GM15510 (cell line): ENCODE measurements around the gene SPP2.

Source experiments
- POLR2A ChIP-seq: IDR thresholded peaks from 3 replicates; pipeline ENCODE4 v1.6.1; 2011; ENCODE audit warnings: borderline replicate concordance; ENCODE audit not compliant: insufficient read length; ENCODE audit errors: extremely low read depth

The SPP2 gene

DNA sequence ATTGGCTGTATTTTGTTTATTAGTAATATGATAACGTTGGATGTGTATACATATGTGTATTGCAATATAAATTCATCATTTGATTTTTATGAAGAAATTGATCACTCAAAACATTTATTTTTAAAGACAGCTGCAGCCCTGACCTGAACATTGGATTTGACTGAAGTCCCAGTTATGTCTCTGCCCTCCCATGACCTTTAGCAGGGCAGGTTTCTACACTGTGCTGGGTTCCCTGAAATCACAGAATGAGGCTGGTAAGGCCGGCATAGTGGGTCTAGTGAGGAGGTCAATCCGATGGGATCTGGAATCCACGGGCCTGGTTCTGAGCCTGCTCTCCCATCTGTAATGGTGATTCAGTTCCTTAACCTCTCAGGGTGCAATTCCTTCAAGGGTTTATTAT lies 22.0 kb downstream of the SPP2 start:
- no peak for TF ChIP-seq POLR2A

DNA sequence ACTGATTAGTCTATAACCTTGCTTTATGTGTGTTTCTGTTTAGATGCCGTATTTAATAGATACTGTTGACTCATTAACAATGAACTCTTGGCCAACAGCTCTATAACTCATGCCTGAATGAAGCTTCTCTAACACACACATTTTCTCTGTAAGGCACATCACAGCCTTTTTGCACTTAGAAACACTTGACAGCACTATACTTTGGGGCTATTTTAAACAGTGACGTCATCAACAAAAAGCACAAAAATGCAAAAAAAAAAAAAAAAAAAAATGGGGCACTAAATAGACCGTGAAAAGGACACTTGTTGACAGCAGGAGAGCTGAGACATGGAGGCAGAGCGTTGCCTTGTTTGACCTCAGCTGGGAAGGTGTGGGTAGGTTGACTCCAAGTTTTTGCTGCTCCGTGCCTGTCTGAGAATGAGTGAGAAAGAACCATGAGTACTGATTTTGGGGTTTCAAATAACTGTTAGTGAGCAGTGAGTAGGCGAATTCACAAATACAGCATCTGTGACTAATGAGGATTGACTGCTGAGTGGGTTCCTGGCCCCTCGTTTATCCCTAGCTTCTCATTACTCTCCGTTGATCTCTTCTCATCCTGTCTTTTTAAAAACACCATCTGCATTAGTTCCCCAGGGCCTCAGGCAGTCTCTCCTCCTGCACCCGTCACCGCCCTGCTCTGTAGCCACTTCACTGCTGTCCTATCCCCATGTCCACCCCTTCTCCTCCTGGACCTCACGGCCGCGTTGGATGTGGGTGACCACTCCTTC lies 24.4 kb downstream of the SPP2 start:
- no peak for TF ChIP-seq POLR2A

DNA sequence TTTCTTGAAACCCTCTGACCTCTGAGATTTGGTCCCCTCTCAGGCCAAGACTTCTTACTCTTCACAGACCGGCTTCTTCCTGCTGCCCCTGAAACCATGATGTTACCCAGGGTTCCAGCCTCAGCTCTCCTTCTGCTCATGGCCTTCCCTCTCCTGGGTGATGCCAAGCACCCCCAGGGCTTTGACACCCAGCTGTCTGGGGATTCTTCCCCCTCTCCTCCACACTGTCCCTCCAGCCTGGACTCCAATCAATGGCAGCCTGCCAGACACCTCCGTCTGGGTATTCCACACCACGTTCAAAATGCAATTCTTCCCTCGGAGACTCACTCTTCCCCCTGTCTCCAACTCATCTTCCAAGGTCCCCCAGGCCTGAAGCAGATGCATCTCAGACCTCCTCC lies 25.0 kb downstream of the SPP2 start:
- no peak for TF ChIP-seq POLR2A

DNA sequence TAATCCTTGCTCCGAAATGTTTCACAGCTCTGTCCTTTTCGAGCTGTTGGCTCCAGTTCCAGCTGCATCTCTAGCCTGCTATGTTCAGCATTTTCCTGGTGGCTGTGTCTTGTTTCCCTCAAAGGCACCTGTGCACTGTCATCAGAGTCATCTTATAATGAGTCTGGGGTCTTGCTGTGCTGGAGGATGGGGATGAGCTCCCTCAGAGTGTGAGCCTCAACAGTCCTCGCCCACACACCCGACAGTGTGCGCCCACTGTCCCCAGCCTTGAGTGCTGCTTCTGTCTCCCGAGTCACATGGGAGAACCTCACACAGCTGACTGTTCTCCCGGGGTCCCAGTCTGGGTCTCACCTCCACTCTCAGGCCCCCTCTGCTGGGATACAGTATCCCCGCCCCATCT lies 25.4 kb downstream of the SPP2 start:
- TF ChIP-seq POLR2A: no peak

DNA sequence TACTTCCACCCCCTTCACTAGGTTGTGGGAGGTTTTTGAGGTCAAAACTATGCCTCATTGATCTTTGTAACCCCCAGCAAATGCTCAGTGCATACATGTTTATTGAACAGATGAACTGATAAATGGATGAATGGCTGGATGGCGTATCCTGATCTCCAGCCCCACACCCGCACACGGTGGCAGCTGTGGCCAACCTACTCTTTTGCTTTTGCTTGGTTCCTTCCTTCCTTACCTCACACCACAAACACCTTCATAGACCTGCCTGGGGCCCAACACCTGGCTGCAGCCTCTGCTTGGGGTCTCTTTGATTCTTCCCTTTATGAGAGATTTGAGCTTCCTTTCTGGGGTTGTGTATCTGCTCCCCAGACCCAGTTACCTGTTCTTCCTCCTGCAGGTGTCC lies 25.9 kb downstream of the SPP2 start:
- no peak for TF ChIP-seq POLR2A

DNA sequence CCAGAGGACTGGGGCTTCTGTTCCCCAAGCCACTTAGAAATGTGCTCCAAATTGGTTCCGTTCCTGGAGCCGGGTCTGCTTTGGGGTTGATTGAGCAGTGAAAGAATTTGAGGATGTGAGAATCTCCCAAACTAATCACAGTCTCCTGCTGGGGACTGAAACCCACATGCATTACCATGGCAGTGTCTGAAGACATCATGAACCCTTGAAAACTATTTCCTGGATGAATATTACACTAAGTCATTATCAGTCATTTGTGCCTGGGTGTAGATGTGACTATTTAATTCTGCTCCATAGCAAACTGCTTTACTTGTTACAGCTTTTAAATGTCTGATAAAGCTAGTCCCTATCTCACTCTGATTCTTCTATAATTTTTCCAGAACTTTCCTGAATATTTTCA lies 27.6 kb downstream of the SPP2 start:
- TF ChIP-seq POLR2A: no peak

DNA sequence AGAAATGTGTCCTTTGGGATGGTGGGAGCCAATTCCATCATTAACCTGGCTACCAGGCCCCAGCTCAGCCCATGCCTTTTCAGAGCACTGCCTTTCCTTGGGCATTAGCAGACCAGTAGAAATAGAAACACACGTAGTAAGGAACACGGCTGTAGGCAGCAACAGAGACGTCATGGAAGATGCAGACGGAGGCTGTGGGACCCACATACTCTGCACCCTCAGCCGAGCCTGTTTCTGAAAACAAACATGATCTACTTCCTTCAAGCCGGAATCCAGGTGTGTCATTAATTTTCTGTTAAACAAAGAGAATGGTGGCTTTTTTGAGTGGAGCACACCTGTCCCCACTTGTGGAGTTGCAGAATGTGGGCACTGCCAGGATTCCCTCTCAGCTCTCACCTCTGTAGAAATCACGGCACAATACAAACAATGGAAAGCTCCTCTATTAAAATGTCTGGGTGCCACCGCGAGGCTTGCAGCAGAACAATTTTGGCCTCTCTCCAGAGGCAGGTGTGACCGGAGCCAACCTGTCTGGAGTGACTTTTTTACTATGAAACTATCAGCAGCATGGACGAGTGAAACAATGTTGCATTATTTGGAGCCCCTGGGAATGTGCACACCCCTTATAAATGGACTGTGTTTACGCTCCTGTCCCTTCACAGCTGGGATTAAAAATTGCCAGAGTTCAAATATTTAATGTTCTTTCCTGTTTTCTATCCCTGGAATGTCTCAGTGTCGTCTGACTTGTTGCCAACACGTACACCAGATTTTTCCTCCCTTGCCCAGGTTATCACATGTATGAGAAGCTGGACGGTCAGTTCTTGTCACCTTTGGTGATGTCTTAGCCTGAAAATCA lies 31.7 kb downstream of the SPP2 start:
- TF ChIP-seq POLR2A: no peak

DNA sequence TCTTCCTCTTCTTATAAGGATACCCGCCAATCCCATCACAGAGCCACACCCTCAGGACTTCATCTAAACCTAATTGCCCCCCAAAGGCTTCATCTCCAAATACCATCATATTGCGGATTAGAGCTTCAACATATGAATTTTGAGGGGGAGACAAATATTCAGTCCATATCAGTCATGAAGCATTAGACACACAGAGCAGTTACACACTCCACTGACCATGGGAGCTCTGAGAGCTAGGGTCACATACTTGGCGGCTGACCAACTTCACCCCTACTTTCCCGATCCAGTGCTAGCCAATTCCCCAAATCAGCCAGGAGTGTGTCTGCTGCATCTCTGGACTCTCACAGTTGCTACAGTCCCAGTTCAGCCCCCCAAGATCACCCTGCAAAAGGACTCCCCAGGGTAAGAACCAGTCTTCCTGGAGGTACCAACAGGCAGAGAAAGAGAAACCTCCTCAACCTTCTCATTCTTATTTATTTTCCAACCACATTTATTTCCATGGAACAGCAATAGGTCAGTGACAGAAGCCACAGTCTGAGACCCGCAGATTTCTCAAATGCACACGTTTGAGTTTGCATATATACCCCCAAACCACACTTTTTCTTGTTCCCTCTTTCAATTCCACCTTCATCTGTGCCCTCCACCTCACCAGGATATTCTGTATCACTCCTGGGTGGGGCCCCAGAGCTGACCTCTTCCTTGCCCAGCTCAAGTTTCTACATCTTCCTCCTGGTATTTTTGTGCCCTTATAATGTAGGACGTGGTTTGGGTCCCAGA lies 33.3 kb downstream of the SPP2 start:
- TF ChIP-seq POLR2A: no peak

DNA sequence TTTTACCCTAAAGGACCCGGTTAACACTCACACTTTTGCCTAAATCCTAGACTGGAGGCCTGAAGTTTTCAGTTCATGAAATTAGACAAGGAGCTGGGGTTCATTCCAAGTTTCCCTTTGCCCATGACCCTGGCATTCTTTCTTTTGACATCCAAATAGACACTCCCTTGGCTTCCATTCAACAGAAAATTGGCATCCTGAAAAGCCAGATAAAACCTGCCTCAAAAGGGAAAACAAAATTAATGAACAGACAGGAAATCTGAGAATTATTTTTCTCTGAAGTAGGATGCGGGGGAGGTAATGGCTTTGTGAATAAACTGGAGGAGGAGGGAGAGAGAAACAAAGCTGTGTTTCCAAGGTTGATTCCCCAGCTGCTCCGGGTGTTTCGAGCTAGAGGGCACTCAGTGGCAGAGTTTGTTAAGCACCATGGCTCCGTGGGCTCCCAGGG lies 41.0 kb downstream of the SPP2 start:
- TF ChIP-seq POLR2A: no peak

DNA sequence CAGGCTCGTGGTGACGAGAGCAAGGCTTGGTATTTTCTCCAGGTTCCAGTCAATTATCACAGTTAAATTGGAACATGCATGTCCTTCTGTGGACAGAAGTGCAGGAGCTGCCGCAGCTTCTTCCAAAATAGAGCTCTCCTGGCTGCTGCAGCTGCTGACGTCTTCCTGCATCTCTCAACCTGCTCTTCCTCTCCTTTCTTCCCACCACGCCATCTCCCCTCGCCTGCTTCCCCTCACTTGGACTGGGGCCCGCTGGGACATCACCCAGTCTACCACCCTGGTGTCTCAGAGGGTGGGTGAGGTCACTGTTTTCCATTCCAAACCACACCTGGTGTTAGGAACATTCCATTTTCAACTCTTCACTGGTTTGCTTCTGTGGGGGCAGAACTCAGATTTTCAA lies 41.4 kb downstream of the SPP2 start:
- no peak for TF ChIP-seq POLR2A

DNA sequence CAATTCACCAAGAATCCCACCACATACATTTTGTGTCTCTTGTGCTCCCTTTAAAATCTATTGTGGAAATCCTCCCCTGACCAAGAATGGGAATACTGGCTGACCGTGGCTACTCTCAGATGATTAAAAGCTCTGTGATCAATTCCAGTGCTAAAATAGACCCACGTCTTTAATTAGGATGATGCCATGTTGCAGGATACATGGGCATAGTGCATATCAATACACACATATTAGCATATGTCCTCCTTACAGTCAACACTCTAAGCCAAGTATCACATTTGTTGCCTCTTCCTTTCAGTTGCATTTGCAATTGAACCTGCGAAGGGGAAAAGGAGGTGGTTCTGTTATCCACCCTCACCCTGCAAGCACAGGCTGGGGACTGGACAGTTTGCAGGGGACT lies 41.8 kb downstream of the SPP2 start:
- no peak for TF ChIP-seq POLR2A

DNA sequence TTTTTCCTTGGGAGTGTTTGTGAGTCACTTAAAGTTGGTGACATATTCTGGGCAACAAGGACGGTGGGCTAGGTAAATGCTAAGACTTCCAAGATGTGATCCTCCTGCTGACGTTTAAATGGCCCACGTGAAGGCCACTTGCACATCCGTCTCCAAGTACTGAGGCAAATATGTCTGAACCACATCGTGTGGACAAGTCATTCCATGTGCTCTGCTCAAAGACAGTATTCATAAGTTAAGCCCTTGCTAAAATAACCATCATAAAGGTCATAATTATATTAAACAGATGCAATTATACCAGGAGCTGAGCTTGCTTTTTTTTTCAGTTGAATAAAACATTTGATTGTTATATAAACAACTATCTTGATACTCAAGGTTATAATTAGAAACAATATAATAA lies 44.8 kb downstream of the SPP2 start:
- no peak for TF ChIP-seq POLR2A

DNA sequence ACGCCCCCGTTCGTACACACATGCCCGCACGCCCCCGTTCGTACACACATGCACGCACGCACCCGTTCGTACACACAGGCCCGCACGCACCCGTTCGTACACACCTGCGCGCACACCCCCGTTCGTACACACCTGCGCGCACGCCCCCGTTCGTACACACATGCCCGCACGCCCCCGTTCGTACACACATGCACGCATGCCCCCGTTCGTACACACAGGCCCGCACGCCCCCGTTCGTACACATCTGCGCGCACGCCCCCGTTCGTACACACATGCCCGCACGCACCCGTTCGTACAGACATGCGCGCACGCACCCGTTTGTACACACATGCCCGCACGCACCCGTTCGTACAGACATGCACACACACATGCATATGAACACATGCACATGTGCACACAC lies 45.7 kb downstream of the SPP2 start:
- no peak for TF ChIP-seq POLR2A

DNA sequence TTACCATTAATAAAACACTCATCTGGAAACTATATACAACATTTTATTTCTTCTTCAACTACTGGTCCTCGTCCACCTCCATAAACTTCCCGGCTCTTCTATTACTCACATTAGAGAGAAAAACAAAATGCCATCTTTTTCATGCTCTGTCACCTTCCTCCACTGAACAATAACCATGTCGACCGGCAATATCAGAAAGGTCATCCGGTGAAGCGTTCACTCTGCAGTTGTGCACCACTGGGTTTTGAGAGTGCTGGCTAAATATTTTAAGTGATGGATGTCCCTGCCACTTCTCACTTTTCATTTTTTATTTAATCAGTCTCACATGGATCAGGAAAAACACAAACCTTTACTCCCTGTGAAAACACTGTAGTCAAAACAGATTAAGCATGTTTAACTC lies 48.2 kb downstream of the SPP2 start:
- TF ChIP-seq POLR2A: no peak

DNA sequence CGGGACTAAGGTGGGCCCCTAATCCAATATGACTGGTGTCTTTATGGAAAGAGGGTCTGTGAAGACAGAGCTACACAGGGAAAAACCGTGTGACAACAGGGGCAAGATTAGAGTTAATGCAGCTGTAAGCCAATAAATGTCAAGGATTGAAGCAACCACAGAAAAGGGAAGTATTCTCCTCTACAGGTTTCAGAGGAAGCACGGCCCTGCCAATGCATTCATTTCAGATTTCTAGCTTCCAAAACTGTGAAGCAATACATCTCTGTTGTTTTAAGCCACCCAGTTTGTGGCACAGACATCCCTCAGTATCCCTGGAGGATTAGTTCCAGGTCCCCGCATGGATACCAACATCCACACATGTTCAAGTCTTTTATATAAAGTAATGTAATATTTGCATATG lies 48.8 kb downstream of the SPP2 start:
- no peak for TF ChIP-seq POLR2A
